Measurements from ENCODE around the gene LPO. TPM values are rescaled to one million over a fixed set of nuclear protein-coding genes. Genes with fewer than 3 reads are reported as not detected.

The LPO gene
- total RNA-seq, 2 experiments from 2014 or later = not detected

DNA sequence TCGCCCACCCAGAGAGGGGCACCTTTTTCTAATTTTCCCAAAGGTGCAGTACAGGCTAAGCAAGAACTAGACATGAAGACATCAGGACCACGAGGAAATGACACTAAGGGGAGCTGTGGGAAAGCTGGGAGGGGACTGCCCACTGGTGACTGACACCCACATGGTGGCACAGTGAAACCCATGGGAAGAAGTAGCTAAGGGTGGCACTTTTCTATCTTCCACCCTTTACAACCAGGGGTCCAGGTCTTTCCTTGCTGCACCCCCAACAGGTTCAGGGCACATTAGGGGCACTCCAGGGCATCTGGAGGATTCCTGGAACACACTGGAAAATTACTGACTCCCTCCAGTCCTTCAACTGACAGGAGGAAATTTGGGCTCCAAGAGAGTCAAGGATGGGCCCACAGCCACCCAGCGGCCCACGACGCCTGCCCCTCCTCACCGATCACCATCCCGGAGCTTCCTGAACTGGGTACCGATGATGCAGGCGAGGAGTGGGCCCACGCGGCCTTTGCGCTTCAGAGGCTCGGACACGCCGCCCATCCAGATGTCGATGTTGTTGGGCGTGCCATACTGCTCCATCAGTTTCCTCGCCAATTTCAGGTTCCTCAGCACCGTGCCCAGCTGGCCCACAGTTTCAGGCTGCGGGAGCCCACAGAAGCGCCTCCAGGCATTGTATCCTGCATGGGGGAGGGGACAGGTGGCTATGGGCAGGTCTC is 33.0 kb downstream of the LPO start:
- ChIA-PET CTCF (no interaction called here), POLR2A (no interaction called here)

DNA sequence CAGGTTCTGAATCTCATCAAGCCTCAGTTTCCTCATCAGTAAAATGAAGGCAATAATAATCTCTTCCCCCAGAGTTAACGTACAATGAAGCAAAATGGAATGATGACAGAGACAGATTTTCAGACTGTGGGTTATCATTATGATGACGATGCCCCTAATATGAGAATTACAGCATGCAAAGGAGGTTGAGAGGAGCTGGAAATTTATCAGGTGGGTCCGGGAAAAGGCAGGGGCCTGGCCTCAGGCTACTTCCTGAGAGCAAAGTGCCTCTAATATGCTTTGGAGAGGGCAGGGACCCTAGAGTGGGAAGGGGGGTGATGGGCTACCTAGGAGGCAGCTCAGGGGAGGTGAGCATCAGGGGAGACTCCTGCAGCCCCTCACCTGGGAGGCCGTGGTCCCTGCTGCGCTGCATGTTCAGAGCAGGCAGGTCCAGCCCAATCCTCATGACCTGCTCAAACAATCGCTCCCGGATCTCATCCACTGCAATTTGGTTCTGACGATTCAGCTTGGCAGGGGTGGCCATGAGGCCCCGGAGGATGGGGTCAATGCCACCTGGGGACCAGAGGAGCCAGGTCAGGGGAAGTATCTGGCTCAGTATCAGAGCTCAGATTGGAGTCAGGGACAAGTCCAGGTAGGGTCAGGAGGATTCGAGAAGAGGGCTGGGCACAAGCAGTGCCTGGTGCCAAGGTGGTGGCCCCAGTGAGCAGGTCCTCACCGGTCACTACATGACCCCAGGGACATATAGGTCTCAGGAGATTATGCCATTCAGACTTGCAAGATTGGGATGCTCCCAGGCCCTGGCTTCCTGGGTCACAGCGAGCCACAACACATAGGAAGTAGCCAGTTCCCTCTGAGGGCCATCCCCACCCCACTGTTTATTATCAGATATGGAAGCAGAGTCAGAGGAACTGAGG is 34.2 kb downstream of the LPO start:
- POLR2A ChIA-PET = no interaction called here
- CTCF ChIA-PET = no interaction called here

DNA sequence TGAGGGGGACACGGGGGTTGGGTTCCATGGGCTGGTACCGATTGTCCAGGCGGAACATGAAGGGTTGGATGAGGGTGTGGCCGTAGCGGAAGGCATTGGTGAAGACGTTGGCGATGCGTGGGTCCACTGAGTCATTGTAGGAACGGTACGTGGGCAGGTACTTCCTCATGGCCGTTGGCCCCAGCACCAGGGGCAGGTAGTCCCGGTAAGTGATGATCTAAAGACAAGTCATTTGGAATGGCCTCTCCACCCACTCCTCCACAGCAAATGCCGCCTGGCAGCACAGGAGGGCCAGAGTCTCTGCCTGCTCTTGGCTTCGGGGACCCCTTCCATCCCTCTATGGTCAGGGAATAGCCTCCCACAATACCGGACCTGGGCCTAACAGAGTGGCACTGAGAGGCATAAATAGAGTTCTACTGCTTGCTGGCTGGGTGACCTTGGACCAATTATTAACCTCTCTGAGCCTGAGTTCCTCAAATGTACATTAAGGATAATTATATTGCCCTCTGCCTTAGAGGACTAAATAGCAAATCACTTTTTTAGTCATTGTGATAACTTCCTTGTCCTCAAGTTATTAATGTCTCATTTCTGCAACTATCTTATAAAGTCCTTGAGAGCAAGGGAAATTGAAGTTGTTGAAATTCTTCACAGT is 35.2 kb downstream of the LPO start:
- POLR2A ChIA-PET = no interaction called here
- CTCF ChIA-PET = no interaction called here

DNA sequence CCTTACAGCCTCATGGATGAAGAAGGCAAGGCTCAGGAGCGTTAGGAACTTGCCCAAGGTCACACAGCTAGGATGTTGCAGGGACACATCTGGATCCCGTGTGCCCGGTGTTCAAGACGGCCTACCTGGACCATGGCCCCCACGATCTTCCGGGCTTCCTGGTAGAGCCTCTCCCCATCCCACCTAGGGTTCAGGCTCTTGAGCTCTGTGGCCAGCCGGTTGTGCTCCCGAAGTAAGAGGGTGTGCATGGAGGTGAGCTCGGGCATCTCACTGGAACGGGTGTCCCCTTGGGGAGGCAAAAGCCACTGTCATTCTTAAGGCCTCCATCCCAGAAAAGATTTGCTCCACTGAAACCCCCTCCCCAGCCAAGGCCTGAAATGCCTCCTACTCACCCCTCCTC is 37.0 kb downstream of the LPO start:
- ChIA-PET CTCF (interaction anchor here (2.4 kb wide), 1 partner anchor 26 kb away, joined by 5 read pairs; no protein-coding TSS in a partner anchor), POLR2A (no interaction called here)

DNA sequence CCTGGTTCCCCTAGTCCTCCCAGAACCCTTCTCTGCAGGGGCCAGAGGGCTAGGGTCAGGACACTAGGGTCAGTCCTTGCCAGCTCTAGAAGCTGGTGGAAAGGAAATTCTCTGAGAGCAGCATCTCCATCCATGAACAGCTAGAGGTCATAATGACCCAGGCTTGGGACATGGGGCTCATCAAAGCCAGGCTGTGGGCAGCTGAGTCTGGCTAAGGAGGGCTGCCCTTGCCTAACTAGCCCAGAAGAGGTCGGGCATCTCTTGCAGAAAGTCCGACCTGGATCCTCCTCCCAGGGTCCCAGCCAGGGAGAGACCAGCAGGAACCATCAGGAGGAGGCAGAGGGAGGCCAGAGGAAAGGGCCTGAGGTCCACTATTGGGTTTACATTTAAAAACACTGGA is 38.0 kb downstream of the LPO start:
- CTCF ChIA-PET = interaction anchor here (0.6 to 2.4 kb wide), 4 partner anchors 9 to 178 kb away, joined by 3 to 5 read pairs (median 3); no protein-coding TSS in a partner anchor
- POLR2A ChIA-PET = no interaction called here

DNA sequence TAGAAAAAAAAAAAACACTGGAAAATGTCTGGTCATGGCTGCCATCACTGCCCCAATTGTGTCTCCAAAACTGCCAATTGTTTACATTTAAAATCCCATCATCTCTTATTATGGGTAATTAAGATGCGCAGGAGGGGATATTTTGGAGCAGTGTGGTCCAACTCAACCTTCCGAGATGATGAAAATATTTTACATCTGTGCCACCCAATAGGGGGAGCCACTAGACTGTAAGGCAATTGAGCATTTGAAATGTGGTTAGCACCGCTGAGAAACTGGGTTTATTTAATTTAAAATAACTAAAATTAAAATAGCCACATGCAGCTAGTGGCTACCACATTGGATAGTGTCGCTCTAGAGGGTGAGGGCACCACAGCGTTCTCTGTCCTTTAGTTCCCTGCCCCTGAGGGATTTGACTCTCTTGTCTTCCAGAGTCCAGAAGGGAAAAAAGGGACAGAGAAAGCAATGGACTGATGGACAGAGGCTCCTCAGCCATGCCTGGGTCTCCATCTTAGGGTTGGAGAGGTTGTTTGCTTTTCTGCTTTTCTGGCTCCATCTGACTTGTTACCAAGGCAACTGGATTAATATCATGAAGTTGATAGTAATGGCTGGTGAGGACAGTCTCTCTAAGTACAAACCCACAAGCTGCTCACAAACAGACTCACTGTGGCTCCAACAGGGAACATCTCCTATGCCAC is 38.9 kb downstream of the LPO start:
- ChIA-PET CTCF (interaction anchor here (1.0 to 1.1 kb wide), 2 partner anchors 27 to 171 kb away, joined by 3 read pairs; no protein-coding TSS in a partner anchor), POLR2A (no interaction called here)

DNA sequence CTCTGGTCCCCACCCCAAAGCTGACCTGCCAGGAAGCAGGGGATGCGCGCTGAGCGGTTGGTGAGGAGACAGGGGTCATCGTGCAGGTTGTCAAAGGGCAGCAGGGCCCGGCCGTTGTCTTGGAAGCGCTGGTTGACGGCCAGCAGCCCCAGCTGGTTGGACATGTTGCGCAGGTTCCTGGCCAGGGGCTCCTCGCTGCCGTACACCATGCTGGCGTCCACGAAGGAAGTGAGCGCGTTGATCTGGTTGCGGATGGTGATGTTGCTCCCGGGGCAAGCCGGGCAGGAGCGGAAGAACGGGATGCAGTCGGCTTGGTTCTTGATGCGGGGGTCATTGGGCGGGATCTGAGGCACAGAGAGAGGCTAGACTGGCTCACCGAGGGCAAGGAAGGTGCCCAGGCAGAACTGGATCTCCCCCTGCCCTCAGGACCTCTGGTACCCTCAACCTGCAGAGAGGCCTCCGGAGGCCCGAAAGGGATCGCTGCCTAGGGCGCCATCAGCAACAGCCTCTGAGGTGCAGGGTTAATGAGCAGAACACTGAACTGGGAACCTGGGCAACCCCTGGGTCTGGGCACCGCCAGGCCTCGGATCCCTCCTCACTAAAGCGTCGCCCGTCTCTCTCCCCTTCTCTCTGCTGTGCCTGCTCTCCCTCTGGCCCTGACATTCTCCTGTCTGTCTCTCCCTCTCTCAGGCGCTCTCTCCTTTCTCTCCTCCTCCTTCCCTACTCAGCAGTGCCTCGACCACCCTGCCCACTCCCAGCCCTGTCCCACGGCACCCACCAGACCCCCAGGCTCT is 39.6 kb downstream of the LPO start:
- POLR2A ChIA-PET = no interaction called here
- CTCF ChIA-PET = interaction anchor here (1.0 to 1.1 kb wide), 2 partner anchors 26 to 170 kb away, joined by 3 read pairs; no protein-coding TSS in a partner anchor

DNA sequence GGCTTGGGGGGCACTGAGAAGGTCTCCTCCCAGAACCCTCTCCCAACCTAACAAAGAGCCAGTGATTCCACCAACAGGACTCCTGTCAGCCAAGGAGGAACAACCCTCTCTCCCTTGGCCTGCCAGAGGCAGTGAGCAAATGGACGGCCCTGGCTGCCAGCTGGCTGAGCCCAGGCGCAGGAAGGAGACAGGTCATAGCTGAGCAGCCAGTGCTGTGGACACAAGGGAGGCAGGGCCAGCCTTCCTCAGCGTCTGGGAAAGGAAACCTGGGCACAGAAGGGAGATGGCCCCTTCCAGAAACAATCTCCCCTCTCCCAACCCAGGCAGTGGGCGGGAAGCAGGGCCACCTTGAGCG is 40.3 kb downstream of the LPO start:
- ChIA-PET CTCF (no interaction called here), POLR2A (no interaction called here)

DNA sequence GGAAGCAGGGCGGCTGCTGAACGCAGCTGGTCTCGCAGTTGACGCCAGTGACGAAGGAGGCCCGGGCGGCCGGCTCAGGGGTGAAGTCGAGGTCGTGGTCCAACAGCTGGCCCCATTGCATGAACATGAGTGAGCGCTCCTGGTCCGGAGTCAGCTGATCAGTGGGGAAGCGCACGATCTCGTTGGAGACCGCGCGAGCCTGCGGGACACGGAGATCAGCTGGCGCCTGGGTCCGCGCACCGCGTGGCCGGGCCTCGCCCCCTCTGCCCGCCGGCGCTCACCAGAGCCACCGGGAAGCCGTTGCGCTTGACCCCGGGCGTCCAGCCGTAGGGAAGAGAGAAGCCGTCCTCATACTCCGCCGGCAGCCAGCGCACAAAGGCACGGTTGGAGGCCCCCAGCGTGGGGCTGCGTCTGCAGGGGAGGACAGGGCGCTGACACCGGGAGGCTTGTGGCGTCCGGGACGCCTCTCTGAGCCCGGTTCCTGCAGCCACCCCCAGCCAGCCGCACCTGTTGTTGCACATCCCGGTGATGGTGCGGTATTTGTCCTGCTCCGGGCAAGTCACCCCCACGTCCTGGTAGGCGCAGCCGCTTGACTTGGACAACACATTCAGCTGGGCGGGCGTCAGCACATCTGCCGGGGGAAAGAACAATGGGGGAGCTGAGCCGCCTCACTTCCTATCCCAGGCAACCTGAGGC is 40.8 kb downstream of the LPO start:
- ChIA-PET POLR2A (no interaction called here), CTCF (interaction anchor here (1.2 kb wide), 1 partner anchor 25 kb away, joined by 3 read pairs; no protein-coding TSS in a partner anchor)

DNA sequence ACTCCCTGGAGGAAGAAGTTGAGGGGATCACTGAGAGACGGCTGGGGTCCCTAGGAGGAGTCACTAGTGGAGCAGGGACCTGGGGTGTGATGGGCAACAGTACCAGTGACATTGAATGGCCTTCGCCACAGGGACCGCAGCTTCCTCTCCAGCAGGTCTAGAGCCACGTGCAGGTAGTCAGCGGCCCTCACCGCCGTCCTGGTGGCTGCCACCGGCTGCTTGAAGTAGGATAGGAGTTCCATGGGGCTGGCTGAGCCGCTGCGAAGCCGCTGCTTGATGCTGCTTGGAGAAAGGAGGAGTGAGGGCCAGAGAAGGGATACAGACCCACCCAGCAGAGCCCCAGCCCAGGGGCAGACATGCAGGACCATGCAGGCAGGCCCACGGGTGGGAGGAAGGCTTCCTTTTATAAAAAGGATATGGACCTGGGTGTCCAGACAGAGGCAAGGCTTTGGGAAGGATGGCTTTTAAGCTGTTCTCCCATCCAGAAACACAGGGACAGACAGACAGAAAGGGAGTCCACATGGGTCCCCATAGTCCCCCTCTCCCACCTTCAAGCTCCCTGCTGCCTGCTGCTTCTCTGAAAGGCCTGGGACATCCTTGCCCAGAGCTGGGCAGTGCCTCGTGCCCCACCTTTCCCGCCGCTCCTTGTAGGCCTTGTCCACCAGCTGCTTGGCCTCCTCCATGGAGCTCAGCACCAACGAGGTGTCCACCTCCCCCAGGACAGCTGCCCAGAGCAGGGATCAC is 41.5 kb downstream of the LPO start:
- CTCF ChIA-PET = interaction anchor here (0.6 to 1.2 kb wide), 2 partner anchors 24 to 146 kb away, joined by 3 to 6 read pairs; no protein-coding TSS in a partner anchor
- POLR2A ChIA-PET = no interaction called here

DNA sequence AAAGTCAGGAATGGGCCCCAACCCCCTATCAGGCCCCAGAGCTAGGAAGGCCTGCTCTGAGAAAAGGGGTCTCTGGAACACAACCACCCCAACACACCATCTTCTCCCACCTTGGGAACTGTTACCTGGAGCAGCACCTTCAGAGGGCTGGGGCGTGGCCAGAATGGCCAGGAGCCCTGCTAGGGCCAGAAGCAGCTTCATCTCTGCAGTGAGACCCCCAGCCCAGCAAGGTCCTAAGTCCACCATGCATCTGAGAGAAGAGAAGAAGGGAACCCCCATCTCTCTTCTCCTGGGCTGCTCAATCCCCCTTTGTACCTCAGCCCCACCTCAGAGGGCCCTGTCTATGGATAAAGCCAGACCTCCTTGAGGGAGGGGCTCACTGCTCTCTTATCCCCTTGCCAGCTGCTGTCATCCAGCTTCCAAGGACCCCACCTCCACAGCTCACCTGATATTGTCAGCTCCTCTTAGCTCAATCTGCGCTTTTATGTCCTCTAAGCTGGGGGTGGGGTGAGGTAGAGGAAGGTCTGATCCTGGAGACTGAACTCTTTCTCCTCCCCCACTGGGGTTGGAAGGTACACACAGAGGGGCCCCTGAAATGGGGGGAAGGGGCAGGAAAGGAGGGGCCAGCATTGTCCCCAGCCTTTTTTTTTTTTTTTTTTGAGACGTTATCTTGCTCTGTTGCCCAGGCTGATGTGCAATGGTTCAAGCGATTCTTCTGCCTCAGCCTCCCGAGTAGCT is 42.3 kb downstream of the LPO start, which contains the start of gene MPO:
Gene MPO (minus strand): TSS at position 456 of the 738 bp plus-strand sequence. CDS start 177 bp downstream, at position 279.
- POLR2A ChIA-PET = interaction anchor here (0.6 kb wide), 1 partner anchor 26 kb away, joined by 5 read pairs; no protein-coding TSS in a partner anchor
- CTCF ChIA-PET = interaction anchor here (0.6 to 1.0 kb wide), 4 partner anchors 96 to 225 kb away, joined by 3 to 6 read pairs (median 4); no protein-coding TSS in a partner anchor

DNA sequence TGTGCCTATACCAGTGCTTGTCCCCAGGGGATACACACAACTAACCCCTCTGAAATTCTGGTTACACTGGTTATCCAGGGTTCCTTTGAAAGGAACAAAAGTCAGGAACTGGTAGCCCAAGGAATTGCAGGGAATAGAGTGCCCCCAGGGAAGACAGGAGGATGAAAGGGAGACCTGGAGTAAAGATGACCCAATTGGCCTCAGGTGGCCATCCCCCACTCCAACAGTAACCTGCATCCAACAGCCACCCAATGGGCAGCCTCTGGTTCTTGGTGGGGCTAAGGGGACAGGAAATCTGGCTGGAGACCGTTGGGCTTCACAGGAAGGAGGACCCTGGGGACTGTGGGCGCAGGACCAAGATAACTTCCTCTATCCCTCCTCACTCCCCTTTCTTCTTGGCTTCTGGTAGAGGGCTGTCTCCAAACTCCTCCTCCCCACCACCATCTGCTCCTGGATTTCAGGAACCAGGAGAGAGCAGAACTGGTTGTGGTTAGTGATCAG is 43.2 kb downstream of the LPO start:
- ChIA-PET POLR2A (interaction anchor here (0.6 kb wide), 1 partner anchor 25 kb away, joined by 5 read pairs; no protein-coding TSS in a partner anchor), CTCF (interaction anchor here (0.6 to 1.0 kb wide), 2 partner anchors 168 to 171 kb away, joined by 3 to 4 read pairs; no protein-coding TSS in a partner anchor)

DNA sequence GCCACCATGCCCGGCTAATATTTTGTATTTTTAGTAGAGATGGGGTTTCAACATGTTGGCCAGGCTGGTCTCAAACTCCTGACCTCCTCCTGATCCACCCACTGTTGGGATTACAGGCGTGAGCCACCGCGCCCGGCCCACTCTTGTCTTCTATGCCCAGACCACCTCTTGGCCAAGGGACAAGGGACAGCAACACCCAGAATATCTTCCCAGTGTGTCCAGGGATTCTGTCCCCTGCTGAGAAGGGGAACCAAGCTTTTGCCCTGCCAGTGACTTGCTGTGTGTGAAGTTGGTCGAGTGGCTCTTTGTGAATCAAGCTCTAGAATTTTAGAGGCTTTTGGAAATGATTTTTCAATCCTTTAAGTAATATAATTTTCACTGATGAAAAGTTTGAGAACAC is 44.1 kb downstream of the LPO start:
- ChIA-PET POLR2A (no interaction called here), CTCF (no interaction called here)

DNA sequence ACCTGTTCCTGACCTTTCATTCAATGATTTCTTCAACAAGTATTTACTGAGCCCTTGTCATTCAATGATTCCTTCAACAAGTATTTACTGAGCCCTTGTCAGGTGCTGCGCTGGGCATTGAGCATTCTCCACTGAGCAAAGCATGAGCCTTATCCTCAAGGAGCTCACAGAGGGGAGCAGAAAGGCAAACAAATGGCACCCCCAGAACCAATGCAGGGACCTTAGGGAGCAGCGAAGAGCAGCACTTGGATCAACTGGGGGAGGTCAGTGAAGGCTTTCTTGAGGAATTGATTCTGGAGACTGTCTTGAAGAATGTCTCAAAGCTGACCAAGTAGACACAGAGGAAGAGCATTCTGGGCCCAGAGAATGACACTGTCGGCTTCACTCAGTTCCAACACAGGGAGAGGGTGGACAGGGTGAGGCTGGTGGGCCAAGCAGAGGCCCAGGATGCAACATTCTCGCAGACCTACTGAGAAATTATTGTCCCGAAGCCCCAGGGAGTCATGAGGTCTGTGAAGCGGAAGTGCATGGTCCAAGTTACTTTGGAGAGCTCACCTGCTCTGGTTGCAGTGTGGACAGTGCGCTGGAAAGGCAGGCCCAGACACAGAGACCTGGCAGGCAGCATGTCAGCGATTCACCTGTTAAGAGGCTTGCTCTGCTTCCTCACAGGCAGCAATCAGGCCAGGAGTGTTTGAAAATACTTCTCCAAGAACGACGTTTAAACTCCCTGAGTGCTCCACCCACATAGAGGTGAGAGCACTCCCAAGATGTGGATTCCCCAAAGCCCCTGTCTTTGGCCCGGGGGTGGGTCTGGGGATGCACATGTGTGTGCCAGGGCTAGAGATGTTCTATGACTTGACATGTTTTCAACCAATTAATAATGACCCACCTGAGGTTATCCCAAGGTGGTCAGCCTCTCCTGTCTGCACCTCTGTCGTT is 45.6 kb downstream of the LPO start:
- POLR2A ChIA-PET = no interaction called here
- CTCF ChIA-PET = interaction anchor here (1.6 kb wide), 1 partner anchor 20 kb away, joined by 4 read pairs; no protein-coding TSS in a partner anchor
